ENCODE results near the gene FAM168A.
A peak's percentile ranks its signal among the peaks of the same experiment; 100 is the strongest.

FAM168A gene

DNA sequence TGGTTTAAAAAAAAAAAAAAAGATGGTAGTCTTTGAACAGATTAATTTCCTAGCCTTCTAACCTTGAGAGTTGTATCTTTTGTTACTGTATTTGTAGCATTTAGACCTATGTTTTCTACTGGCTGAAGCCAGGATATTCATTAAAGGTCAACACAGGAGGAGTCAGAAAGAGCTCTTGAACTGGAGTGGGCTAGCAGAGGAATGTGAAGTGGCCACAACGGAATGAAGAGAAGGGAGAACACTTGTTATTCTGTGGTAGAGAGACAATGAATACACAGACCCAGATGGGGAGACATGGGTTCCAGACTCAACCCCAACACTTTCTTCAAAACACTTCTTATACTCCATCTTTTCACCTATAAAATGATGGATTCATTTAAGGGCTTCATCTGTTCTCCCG is 133.6 kb downstream of the FAM168A start:
- no peak overlapping the region for H2AFZ ChIP-seq (ENCODE audit: low read depth, low read length)
- H3K4me1 ChIP-seq (ENCODE audit: low read length), result peaks cover 36% of the 10 kb centered on the region

DNA sequence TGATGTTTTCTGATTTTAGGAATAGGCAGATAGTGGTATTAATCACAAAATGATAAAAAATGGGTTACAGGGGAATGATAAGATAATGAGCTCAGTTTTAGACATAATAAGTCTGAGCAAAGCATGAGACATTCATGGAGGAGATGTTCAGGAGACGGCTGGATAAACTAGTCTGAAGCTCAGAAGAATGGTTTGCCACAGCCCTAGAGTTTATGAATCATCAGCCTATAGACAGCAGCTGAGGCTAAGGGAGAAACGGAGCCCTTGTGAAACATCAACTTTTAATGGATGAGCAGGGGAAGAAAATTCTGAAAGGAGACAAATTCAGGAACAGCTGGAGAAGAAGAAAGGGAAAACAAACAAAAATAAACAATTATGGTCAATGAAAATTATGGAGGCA is 134.6 kb downstream of the FAM168A start:
- Histone ChIP-seq H3K4me1 (ENCODE audit: low read length) (peaks cover 42% of the 10 kb centered on the region), H3K27ac (ENCODE audit: low read length) (no peak overlapping the region), H4K20me1 (ENCODE audit: insufficient read depth, low read length) (no peaks in the 10 kb centered on the region), H3K79me2 (ENCODE audit: low read length) (no peaks in the 10 kb centered on the region), H3K36me3 (replicated peaks; ENCODE audit: low read depth, low read length) (no peaks in the 10 kb centered on the region), H3K4me2 (ENCODE audit: low read length) (no peak overlapping the region), H2AFZ (ENCODE audit: low read depth, low read length) (no peak overlapping the region), H3K27me3 (ENCODE audit: low read depth, low read length) (no peaks in the 10 kb centered on the region), H3K4me3 (ENCODE audit: low read length) (no peak overlapping the region), H3K9ac (ENCODE audit: low read length) (no peak overlapping the region), H3K9me3 (ENCODE audit: insufficient read depth, low read length) (no peaks in the 10 kb centered on the region)
- TF ChIP-seq, protein P1, sequence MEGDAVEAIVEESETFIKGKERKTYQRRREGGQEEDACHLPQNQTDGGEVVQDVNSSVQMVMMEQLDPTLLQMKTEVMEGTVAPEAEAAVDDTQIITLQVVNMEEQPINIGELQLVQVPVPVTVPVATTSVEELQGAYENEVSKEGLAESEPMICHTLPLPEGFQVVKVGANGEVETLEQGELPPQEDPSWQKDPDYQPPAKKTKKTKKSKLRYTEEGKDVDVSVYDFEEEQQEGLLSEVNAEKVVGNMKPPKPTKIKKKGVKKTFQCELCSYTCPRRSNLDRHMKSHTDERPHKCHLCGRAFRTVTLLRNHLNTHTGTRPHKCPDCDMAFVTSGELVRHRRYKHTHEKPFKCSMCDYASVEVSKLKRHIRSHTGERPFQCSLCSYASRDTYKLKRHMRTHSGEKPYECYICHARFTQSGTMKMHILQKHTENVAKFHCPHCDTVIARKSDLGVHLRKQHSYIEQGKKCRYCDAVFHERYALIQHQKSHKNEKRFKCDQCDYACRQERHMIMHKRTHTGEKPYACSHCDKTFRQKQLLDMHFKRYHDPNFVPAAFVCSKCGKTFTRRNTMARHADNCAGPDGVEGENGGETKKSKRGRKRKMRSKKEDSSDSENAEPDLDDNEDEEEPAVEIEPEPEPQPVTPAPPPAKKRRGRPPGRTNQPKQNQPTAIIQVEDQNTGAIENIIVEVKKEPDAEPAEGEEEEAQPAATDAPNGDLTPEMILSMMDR (IDR thresholded peaks at IDR 0.05; ENCODE audit: low read depth, low read length), result no peak
- no peak for TF ChIP-seq EZH2phosphoT487 (IDR thresholded peaks at IDR 0.05; ENCODE audit: low read depth)

More for the DNA sequence above, 133.6 kb downstream of the FAM168A start:
- H3K79me2 ChIP-seq (ENCODE audit: low read length), result no peaks in the 10 kb centered on the region
- no peaks in the 10 kb centered on the region; the same call in 1 of the 2 replicates for H4K20me1 ChIP-seq (ENCODE audit: insufficient read depth, low read length)
- no peaks in the 10 kb centered on the region for H3K27me3 ChIP-seq (ENCODE audit: low read depth, low read length)
- TF ChIP-seq, protein P1 (IDR thresholded peaks at IDR 0.05; ENCODE audit: low read depth, low read length), result no peak
- TF ChIP-seq EZH2phosphoT487 (IDR thresholded peaks at IDR 0.05; ENCODE audit: low read depth), result no peak
- H3K9me3 ChIP-seq (ENCODE audit: insufficient read depth, low read length), result no peaks in the 10 kb centered on the region
- H3K27ac ChIP-seq (ENCODE audit: low read length), result no peak overlapping the region
- no peak overlapping the region for H3K4me2 ChIP-seq (ENCODE audit: low read length)
- H3K4me3 ChIP-seq (ENCODE audit: low read length), result no peak overlapping the region
- no peak overlapping the region for H3K9ac ChIP-seq (ENCODE audit: low read length)
- H3K36me3 ChIP-seq (replicated peaks; ENCODE audit: low read depth, low read length), result no peaks in the 10 kb centered on the region

DNA sequence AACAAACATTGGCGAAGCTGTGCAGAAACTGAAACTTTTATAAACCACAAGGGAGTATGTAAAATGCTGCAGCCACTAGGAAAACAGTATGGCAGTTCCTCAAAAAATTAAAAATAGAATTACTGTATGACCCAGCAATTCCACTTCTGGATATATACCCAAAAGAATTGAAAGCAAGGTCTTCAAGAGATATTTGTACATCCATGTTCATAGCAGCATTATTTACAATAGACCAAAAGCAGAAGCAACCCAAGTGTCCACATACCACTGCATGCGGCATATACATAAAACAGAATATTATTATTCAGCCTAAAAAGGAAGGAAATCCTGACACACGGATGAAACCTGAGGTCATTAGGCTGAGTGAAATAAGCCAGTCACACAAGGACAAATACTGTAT is 135.9 kb downstream of the FAM168A start:
- TF ChIP-seq, protein P1 (IDR thresholded peaks at IDR 0.05; ENCODE audit: low read depth, low read length), result no peak
- no peaks in the 10 kb centered on the region for H4K20me1 ChIP-seq (ENCODE audit: insufficient read depth, low read length)

DNA sequence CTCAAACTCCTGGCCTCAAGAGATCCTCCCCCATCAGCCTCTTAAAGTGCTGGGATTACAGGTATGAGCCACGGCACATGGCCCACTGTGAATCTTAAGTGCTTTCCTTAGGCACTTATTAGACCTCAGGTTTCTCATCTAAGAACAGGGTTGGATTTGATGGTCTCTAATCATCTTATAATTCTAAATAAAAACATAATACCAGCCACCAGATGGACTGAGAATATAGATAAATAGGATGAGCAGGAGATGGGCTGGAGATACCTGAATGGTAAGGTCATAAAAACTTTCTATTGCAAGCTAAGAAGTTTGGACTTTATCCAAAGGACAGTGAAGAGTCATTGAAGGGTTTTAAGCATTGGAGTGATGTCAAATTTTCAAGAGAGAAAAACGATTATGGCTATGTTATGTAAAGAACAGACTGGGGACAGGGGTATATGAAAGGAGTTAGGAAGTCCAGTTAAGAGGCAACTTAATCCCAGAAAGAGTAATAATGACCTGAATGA is 136.5 kb downstream of the FAM168A start:
- H3K27ac ChIP-seq (ENCODE audit: low read length), result no peak overlapping the region
- H3K9me3 ChIP-seq (ENCODE audit: insufficient read depth, low read length), result no peaks in the 10 kb centered on the region
- peaks cover 36% of the 10 kb centered on the region for H3K4me1 ChIP-seq (ENCODE audit: low read length)
- no peak overlapping the region for H3K9ac ChIP-seq (ENCODE audit: low read length)
- no peaks in the 10 kb centered on the region for H3K27me3 ChIP-seq (ENCODE audit: low read depth, low read length)
- peak overlapping the region; percentile 18; the same call in 1 of the 2 replicates for H3K4me3 ChIP-seq (ENCODE audit: low read length)
- H2AFZ ChIP-seq (ENCODE audit: low read depth, low read length), result no peak overlapping the region
- no peaks in the 10 kb centered on the region for H4K20me1 ChIP-seq (ENCODE audit: insufficient read depth, low read length)
- no peaks in the 10 kb centered on the region for H3K36me3 ChIP-seq (replicated peaks; ENCODE audit: low read depth, low read length)
- peak overlapping the region; percentile 64 for H3K4me2 ChIP-seq (ENCODE audit: low read length)
- TF ChIP-seq EZH2phosphoT487 (IDR thresholded peaks at IDR 0.05; ENCODE audit: low read depth), result no peak
- TF ChIP-seq, protein P1 (IDR thresholded peaks at IDR 0.05; ENCODE audit: low read depth, low read length), result no peak
- H3K79me2 ChIP-seq (ENCODE audit: low read length), result no peaks in the 10 kb centered on the region

More for the DNA sequence above, 135.9 kb downstream of the FAM168A start:
- Histone ChIP-seq H3K4me1 (ENCODE audit: low read length) (peaks cover 42% of the 10 kb centered on the region), H2AFZ (ENCODE audit: low read depth, low read length) (no peak overlapping the region), H3K9ac (ENCODE audit: low read length) (no peak overlapping the region), H3K36me3 (replicated peaks; ENCODE audit: low read depth, low read length) (no peaks in the 10 kb centered on the region), H3K27me3 (ENCODE audit: low read depth, low read length) (no peaks in the 10 kb centered on the region), H3K9me3 (ENCODE audit: insufficient read depth, low read length) (no peaks in the 10 kb centered on the region), H3K4me3 (ENCODE audit: low read length) (peak overlapping the region; percentile 18), H3K27ac (ENCODE audit: low read length) (no peak overlapping the region), H3K79me2 (ENCODE audit: low read length) (no peaks in the 10 kb centered on the region), H3K4me2 (ENCODE audit: low read length) (peak overlapping the region; percentile 64)

Measured in OCI-LY3 (cell line).